ENCODE results near the gene AP3S2. TPM values are rescaled to one million over a fixed set of nuclear protein-coding genes. Genes with fewer than 3 reads are reported as not detected.
"Not testable (repeated sequence)": the region's sequence is repeated elsewhere in the genome, so short reads cannot be mapped to it uniquely, and the experiment has no call there.

The AP3S2 gene
- polyA plus RNA-seq (2013, experiment 1 of 2; ENCODE audit: insufficient read length), result 21.2 TPM
- 22.2 TPM for polyA plus RNA-seq (2013, experiment 2 of 2; ENCODE audit: insufficient read length)

GRCh38 chr15:89893696-89894447 lies at the start of gene AP3S2:
TSS of gene AP3S2 (minus strand) at chr15:89893994. CDS start at chr15:89893949, 45 bp downstream.
- peak; percentile 93 for DNase-seq

DNA sequence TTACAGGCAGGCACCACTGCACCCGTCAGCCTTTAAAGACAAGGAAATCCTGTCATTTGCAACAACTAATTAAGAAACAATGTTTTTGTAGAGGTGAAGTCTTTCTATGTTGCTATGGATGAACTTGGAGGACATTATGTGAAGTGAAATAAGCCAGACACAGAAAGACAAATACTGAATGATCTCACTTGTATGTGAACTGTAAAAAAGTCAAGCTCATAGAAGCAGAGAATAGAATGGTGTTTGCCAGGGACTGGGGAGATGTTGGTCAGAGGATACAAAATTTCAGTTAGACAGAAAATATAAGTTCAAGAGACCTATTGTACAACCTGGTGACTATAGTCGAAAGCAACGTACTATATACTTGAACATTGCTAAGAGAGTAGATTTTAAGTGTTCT lies 46.1 kb upstream of the AP3S2 start:
- DNase-seq, result no peak

GRCh38 chr15:89939377-89939776 lies 45.6 kb upstream of the AP3S2 start:
- DNase-seq, result not testable (repeated sequence)

DNA sequence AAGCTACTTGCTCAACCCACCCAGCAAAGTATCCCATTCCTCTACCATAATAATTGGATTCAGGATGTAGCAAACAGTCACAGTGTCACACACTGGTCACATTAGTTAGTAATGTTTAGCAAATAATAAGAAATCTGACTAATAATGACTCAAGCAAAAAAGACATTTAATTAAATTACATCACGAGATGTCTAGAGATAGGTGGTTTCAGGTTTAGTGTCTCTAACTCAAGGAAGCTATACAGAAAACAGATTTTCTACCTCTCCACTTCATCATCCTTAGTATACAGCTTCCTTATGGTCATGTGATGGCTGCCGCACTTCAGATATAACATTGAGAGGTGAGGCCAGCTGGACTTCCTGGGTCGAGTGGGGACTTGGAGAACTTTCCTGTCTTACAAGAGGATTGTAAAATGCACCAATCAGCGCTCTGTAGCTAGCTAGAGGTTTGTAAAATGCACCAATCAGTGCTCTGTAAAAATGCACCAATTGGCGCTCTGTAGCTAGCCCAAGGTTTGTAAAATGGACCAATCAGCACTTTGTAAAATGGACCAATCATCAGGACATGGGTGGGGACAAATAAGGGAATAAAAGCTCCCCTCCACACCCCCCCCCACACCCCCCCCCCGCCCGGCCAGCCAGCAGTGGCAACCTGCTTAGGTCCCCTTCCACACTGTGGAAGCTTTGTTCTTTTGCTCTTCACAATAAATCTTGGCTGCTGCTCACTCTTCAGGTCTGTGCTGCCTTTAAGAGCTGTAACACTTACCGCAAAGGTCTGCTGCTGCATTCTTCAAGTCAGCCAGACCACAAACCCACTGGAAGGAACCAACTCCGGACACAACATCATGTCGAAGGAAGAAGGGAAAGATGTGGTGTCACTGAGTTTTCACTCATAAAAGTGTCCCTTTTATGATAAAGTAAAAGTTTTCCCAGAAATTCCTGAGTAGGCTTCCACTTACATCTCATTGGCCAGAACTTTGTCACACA lies 43.9 kb upstream of the AP3S2 start:
- DNase-seq, result peak; percentile 3

- DNase-seq, result no peak
Observed at GRCh38 chr15:89936786-89937265, 43.0 kb upstream of the AP3S2 start.

GRCh38 chr15:89936051-89936785 lies 42.4 kb upstream of the AP3S2 start:
- DNase-seq, result no peak

- DNase-seq, result no peak
Observed at GRCh38 chr15:89932880-89933279, 39.1 kb upstream of the AP3S2 start.

- no peak for DNase-seq
Observed at GRCh38 chr15:89928421-89928820, 34.6 kb upstream of the AP3S2 start.

GRCh38 chr15:89926158-89926557 lies 32.4 kb upstream of the AP3S2 start:
- peak; percentile 71 for DNase-seq

- DNase-seq, result no peak
Observed at GRCh38 chr15:89917442-89918101, 23.8 kb upstream of the AP3S2 start.

- DNase-seq, result no peak
Observed at GRCh38 chr15:89916660-89917059, 22.9 kb upstream of the AP3S2 start.

- peak; percentile 57 for DNase-seq
Observed at GRCh38 chr15:89912674-89913396, 19.0 kb upstream of the AP3S2 start, which contains the start of gene ARPIN. TSS of gene ARPIN (minus strand) at chr15:89912952. CDS start at chr15:89912835, 117 bp downstream.

DNA sequence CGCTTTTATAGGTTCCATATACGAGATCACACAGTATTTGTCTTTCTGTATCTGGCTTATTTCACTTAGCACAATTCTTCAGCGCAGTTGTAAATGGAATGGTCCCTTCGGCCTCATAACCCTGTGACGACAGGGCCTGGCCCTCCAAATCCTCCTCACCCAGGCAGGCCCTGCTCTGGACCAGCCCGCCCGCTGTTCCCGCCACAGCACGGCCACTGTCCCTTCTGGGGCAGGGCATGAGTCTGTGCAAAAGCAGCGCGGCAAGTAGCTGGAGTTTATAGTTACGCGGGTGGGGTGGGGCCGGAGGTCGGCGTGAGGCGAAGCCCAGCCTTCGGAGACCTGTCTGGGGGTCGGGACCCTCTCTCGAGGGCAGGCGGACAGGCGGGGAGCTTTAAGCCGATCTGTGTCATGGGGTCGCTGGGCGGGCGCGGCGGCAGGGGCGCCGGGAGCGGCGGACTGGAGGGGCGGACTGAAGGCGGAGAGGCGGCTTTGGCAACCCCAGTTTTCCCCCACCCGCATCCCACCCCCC lies 18.4 kb upstream of the AP3S2 start:
- DNase-seq, result peak; percentile 12

- no peak for DNase-seq
Observed at GRCh38 chr15:89910891-89911626, 17.3 kb upstream of the AP3S2 start.

GRCh38 chr15:89909611-89910010 lies 15.8 kb upstream of the AP3S2 start:
- DNase-seq, result no peak

GRCh38 chr15:89908226-89908625 lies 14.4 kb upstream of the AP3S2 start:
- no peak for DNase-seq

- DNase-seq, result no peak
Observed at GRCh38 chr15:89907289-89907688, 13.5 kb upstream of the AP3S2 start.

DNA sequence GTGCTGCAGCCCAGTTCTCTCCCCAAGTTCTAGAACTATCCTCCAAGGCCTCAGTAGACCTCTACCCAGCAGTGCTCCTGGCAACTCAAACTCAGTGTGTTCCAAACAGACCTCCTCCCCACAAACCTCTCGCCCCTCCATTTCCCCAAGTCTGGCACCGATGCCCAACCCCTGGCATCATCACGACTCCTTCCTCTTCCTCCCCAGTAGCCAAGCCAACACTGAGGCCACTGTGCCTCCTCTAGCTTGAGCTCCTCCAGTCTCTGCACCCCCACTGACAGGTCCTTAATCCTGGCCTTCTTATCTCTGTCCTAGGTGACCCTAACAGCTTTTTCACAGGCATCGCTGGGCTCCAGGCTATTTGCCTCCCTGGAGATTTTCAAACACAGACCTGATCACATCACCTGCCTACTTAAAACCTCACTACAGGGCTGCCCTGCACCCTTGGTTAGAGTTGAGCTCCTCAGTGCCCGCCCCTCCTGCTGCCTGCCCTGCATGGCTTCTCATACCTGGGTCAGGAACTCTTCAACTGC lies 12.1 kb upstream of the AP3S2 start:
- DNase-seq, result no peak

DNA sequence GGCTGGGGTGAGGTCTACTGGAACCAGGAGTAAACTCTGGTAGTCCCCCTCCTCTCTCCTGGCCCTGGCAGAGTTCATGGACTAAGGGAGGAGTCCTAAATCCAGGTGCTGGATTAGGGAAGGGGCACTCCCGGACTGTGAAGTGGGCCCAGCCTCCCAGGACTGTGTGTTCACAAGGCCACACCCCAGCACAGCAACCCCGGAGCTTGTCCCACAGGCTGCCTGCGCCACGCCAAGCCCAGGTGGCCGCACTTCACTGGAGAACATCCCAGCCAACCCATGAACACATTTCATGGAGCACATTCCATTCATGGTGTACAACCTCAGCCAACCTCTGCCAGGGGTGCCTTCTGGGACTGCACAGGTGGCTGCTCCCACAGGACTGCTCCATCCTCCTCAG lies 10.7 kb upstream of the AP3S2 start:
- no peak for DNase-seq

- no peak for DNase-seq
Observed at GRCh38 chr15:89903858-89904130, 10.0 kb upstream of the AP3S2 start.

Measured in fibroblast of skin of abdomen (primary cell).